Right atrium auricular region (tissue), 2 donors: ENCODE data around the gene NUP205. TPM values are rescaled to one million over a fixed set of nuclear protein-coding genes. Genes with fewer than 3 reads are reported as not detected.

Source experiments
- DNase-seq: peaks from one replicate; pipeline ENCODE4 v3.0.0-alpha.2; 2019; ENCODE audit warnings: low spot score
- H3K27ac ChIP-seq, 2 donors: fragments of 200-600 bp; sonication (generic); 1 replicate in 1 of 2; 2 replicates in 1 of 2; pipeline ENCODE4 v1.5.1; 2016 to 2019
- H3K27me3 ChIP-seq, 2 donors: fragments of 200-600 bp; sonication (generic); one replicate each; pipeline versions ENCODE4 v1.5.1 to v1.6.0; 2017 to 2019
- H3K36me3 ChIP-seq: fragments of 200-600 bp; sonication (generic); one replicate; pipeline ENCODE4 v1.5.1; 2016
- H3K4me1 ChIP-seq, 2 donors: fragments of 200-600 bp; sonication (generic); one replicate each; pipeline versions ENCODE4 v1.5.1 to v1.6.0; 2017 to 2019
- H3K4me3 ChIP-seq, 2 donors: fragments of 200-600 bp; sonication (generic); 1 replicate in 1 of 2; 2 replicates in 1 of 2; pipeline ENCODE4 v1.5.1; 2017 to 2019; ENCODE audit warnings: mild to moderate bottlenecking in 1 of 2, moderate library complexity in 1 of 2
- H3K9me3 ChIP-seq, 2 donors: fragments of 200-600 bp; sonication (generic); one replicate each; pipeline ENCODE4 v1.5.1; 2019
- total RNA-seq, 2 donors: library from RNA; depleted of rRNA; stranded (reverse); fragments of >200 nt; gene quantifications; one replicate each; pipeline ENCODE4 v1.1.0, GENCODE V29; 2016
- TF ChIP-seq, protein P1 (sequence below), 2 donors: fragments of 200-600 bp; sonication (generic); IDR thresholded peaks; one replicate each; pipeline ENCODE4 v1.5.1; 2019; ENCODE audit warnings: antibody characterized with exemption in 2 of 2

The NUP205 gene
- total RNA-seq, 2 donors from 2014 or later = 14.3 to 17.2 TPM

DNA sequence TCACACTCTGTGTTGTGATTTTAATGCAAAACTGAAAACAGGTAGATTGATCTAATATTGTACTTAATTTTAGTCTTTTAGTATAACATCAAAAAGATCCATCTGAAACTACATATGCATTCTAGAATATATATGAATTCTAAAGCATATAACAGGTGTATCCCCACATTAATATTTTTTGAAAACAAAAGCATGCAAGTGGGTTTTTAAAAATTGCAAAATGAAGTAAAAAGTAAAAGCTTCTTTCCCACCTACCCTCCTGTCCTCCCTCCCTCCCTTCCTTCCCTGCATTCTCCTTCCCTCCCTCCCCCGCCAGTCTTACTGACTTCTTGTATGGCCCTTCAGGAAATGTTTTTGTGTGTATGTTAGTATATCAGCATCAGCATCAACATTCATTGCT, 90.0 kb downstream of the NUP205 start:
- TF ChIP-seq, protein P1, sequence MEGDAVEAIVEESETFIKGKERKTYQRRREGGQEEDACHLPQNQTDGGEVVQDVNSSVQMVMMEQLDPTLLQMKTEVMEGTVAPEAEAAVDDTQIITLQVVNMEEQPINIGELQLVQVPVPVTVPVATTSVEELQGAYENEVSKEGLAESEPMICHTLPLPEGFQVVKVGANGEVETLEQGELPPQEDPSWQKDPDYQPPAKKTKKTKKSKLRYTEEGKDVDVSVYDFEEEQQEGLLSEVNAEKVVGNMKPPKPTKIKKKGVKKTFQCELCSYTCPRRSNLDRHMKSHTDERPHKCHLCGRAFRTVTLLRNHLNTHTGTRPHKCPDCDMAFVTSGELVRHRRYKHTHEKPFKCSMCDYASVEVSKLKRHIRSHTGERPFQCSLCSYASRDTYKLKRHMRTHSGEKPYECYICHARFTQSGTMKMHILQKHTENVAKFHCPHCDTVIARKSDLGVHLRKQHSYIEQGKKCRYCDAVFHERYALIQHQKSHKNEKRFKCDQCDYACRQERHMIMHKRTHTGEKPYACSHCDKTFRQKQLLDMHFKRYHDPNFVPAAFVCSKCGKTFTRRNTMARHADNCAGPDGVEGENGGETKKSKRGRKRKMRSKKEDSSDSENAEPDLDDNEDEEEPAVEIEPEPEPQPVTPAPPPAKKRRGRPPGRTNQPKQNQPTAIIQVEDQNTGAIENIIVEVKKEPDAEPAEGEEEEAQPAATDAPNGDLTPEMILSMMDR (IDR thresholded peaks at IDR 0.05) = no peak
- Histone ChIP-seq H3K4me1 (no peaks in the 10 kb centered on the region), H3K36me3 (peaks cover 29% of the 10 kb centered on the region), H3K4me3 (no peak overlapping the region), H3K27me3 (no peaks in the 10 kb centered on the region), H3K9me3 (no peaks in the 10 kb centered on the region), H3K27ac (no peak overlapping the region)
- DNase-seq = no peak

DNA sequence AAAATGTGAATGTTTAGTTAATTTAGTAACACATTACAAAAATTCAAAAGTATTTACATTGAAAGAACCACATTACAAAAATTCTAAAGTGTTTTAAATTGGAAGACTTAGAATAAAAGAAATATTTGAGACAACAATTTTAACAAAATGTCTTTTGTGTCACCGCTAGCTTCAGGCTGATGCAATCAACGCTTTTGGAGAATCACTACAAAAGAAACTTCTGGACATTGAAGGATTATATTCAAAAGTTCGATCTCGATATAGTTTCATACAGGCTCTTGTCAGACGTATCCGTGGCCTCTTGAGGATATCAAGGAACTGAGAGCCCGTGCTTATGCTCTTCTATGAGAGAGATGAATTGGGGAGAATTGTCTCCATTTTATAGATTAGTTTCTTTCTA, 90.5 kb downstream of the NUP205 start:
- H3K4me3 ChIP-seq = no peak overlapping the region
- DNase-seq = no peak
- H3K9me3 ChIP-seq = no peaks in the 10 kb centered on the region
- H3K4me1 ChIP-seq = no peaks in the 10 kb centered on the region
- no peaks in the 10 kb centered on the region for H3K27me3 ChIP-seq
- TF ChIP-seq, protein P1 (IDR thresholded peaks at IDR 0.05) = no peak
- H3K27ac ChIP-seq = no peak overlapping the region
- peaks cover 25% of the 10 kb centered on the region for H3K36me3 ChIP-seq

DNA sequence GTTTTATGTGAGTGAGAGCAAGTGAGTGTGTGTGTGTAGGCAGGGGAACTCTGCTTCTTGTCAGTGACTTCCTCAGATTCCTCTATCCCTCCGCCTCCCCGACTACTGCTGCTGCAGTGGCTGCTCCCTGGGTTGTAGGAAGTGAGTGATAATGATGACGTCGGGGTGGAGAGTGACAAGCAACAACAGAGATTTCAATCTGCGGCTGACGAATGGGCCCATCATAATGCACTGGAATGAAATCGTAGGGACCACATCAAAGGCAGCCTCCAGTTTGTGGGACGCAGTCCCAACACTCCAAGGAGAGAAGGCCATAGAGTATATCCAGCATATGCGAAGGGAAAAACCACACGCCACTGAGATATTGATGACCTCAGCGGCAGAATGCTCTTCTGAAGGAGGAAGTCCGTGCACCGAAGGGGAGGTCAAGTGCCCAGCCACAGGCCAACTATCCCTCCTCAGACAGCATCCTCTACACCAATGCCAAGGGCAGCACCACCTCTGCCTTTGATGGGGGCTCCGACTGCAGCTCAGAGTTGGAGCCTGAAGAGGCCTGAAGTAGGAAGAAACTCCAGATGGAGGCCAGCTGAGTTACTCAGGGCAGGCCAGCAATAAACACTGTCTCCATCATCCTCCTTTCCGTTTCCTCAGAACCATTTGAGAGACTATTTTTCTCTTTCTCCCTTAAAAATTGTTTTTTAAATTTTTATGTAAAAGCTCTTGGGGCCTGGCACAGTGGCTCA, 93.3 kb downstream of the NUP205 start:
- no peak for DNase-seq
- no peaks in the 10 kb centered on the region for H3K4me1 ChIP-seq
- TF ChIP-seq, protein P1 (IDR thresholded peaks at IDR 0.05) = no peak
- no peak overlapping the region for H3K4me3 ChIP-seq
- H3K27ac ChIP-seq = no peak overlapping the region
- H3K36me3 ChIP-seq = peaks cover 9% of the 10 kb centered on the region
- H3K27me3 ChIP-seq = no peaks in the 10 kb centered on the region
- no peaks in the 10 kb centered on the region for H3K9me3 ChIP-seq

DNA sequence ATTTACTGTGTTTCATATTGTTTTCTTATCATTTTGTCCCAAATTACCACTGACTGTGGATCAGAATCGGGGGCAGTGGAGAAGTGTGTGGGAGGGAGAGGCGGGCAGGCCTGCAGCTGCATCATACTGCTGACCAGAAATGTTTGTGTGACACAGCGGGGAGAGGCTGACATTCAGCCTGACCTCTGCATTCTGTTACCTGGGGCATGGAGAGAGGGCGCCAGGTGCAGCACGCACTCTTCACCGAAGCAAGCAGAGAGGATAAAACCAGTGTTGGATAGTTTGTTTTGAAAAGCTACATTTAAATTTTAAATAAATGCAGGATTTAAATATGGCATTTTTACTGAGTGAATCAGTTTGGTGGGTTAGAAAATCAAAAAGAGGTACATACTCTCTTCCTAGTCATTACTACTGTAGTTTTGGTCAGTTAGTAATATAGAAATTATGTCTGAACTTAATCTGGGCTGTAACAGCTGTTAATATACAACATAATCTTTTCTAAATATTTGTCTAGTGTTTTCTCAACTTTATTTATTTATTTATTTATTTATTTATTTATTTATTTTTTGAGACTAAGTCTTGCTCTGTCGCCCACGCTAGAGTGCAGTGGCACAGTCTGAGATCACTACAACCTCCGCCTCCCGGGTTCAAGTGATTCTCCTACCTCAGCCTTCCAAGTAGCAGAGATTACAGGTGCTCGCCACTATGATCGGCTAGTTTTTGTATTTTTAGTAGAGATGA, 95.8 kb downstream of the NUP205 start:
- H3K4me1 ChIP-seq = no peaks in the 10 kb centered on the region
- TF ChIP-seq, protein P1 (IDR thresholded peaks at IDR 0.05) = no peak
- no peaks in the 10 kb centered on the region for H3K27me3 ChIP-seq
- no peaks in the 10 kb centered on the region for H3K9me3 ChIP-seq
- H3K36me3 ChIP-seq = no peaks in the 10 kb centered on the region
- DNase-seq = no peak
- no peak overlapping the region for H3K4me3 ChIP-seq
- H3K27ac ChIP-seq = no peak overlapping the region

DNA sequence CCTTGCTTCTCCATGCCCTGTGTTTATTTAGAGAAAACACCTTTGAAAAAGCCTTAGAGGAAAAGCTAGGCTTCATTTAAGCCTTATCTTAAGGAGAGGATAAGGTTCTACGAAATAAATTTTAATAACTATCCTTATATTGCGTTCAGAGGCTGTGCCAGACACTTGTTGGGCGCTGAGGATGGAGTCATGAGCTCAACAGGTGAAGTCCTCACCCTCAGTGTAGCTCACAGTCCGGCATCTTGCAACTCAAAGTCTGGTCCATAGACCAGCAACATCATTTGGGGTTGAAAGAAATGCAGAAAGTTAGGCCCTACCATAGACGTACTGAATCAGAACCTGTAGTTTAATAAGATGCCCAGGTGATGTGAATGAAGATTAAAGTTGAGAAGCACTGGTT, 100.8 kb downstream of the NUP205 start:
- H3K27me3 ChIP-seq = no peaks in the 10 kb centered on the region
- TF ChIP-seq, protein P1 (IDR thresholded peaks at IDR 0.05) = no peak
- no peaks in the 10 kb centered on the region for H3K9me3 ChIP-seq
- H3K4me3 ChIP-seq = no peak overlapping the region
- no peak for DNase-seq
- H3K4me1 ChIP-seq = peaks cover 0 to 10% of the 10 kb centered on the region in 2 donors
- no peaks in the 10 kb centered on the region for H3K36me3 ChIP-seq
- no peak overlapping the region for H3K27ac ChIP-seq
